ENCODE measurements around the gene TRIP10. TPM values are rescaled to one million over a fixed set of nuclear protein-coding genes. Genes with fewer than 3 reads are reported as not detected.
A peak's percentile ranks its signal among the peaks of the same experiment; 100 is the strongest.

The TRIP10 gene
- total RNA-seq, 1 experiment from 2014 or later: 58.3 TPM

DNA sequence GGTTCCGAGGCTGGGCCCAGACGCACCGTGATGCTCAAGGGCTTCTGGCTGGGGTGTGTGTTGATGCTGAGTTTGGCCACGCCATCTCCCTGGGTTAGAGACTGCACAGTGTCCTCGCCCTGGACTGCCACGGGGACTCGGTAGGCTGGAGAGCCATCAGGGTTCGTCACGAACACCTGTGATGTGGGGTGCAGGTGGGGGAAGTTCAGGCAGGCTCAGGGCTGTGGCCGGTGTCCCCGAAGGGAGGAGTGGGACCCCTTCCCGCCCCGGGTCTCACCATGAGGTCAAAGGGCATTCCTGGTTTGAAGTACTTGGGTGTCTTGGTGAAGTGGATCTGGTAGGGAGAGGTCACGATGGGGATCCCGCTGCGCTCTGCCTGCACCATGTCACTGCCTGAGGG lies 27.2 kb upstream of the TRIP10 start:
- no peak for DNase-seq (ENCODE audit: low spot score)

- no peak for DNase-seq (ENCODE audit: low spot score)
Observed at GRCh38 chr19:6712692-6713670, 26.5 kb upstream of the TRIP10 start.

DNA sequence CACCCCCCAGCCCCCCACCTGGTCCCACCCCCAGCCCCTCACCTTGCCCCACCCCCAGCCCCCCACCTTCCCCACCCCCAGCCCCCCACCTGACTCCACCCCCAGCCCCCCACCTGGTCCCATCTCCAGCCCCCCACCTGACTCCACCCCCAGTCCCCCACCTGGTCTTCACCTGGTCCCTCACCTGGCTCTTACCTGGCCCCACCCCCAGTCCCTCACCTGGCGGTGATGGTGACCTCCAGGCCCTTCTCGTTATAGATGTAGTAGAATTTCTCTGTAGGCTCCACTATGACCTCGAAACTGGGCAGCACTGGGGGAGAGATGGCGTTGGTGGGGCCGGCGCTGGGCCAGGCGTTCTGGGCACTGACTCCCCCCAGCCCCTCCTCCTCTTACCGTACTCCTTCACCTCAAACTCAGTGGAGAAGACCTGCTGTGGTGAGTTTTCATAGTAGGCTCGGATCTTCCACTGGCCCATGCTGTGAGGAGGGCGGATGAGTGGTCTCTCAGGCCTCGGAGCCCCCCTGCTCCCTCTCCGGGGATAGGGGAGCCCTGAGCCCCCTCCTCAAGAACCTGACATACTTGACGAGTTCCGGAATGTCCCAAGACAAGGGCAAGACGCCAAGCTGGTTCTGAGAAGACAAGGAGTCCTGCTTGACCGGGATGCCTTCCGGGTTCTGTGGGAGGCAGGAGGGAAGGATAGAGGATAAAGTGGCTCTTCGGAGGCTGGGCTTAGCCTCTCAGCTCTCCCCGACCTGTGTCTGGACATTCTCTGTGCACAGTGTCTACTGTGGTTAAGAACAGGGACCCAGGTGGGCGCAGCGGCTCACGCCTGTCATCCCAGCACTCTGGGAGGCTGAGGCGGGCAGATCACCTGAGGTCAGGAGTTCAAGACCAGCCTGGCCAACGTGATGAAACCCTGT lies 25.4 kb upstream of the TRIP10 start:
- DNase-seq (ENCODE audit: low spot score): no peak

- no peak for DNase-seq (ENCODE audit: low spot score)
Observed at GRCh38 chr19:6714749-6715555, 24.5 kb upstream of the TRIP10 start.

GRCh38 chr19:6716610-6716970 lies 22.9 kb upstream of the TRIP10 start:
- DNase-seq (ENCODE audit: low spot score): no peak

GRCh38 chr19:6717036-6717435 lies 22.4 kb upstream of the TRIP10 start:
- DNase-seq (ENCODE audit: low spot score): no peak

DNA sequence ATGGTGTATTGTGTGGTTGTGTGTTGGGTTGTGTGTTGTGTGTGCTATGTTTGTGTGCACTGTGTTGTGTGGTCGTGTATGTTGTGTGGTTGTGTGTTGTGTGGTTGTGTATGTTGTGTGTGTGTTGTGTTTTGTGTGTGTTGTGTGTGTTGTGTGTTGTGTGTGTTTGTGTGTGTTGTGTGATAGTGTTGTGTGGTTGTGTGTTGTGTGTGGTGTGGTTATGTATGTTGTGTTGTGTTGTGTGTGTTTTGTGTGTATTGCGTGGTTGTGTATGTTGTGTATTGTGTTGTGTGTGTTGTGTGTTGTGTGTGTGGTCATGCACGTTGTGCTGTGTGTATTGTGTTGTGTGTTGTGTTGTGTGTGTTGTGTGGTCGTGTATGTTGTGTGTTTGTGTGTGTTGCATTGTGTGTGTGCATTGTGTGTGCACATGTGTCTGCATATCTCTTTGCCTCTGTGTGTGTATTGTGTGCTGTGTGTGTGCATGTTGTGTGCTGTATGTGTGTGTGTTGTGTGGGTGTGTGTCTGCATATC lies 22.0 kb upstream of the TRIP10 start:
- DNase-seq (ENCODE audit: low spot score): no peak

DNA sequence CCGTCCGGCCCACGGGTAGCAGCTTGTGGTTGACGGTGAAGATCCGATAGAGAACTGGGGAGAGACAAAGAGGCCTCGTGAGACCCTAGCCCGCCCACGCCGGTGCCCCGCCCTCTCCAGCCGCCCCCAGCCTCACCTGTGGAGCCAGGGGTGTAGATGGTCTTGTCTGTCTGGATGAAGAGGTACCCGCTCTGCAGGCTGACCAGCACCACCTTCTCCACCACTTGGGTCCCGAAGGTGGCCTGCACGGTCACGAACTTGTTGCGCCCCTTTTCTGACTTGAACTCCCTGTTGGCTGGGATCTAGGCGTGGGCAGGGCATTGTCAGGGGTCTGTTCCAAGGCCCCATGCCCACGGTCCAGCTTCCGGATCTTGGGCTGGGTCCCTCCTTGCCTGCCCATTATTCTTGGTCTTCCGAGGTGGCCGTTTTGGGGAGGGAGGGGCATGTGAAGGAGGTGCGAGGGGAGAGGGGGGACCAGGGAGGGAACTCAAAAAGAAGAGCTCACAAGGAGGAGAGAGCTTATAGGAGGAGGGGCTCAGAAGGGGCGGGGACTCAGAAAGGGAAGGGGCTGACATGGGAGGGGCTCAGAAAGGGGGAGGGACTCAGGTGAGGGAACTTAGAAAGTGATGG lies 21.3 kb upstream of the TRIP10 start:
- no peak for DNase-seq (ENCODE audit: low spot score)

GRCh38 chr19:6718741-6719539 lies 20.5 kb upstream of the TRIP10 start:
- DNase-seq (ENCODE audit: low spot score): no peak

- no peak for DNase-seq (ENCODE audit: low spot score)
Observed at GRCh38 chr19:6719540-6719861, 20.0 kb upstream of the TRIP10 start.

DNA sequence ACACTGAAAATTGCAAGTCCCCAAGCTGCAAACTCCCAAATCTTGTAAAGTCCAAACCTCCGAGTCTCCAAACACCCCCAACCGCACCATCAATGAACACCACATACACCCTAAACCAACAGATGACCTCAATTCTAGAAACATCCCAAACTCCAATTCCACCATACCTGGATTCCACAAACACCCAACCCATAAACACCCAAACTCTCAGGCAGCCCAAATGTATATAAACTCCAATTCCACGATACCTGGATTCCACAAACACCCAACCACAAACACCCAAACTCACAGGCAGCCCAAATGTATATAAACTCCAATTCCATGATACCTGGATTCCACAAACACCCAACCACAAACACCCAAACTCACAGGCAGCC lies 19.5 kb upstream of the TRIP10 start:
- DNase-seq (ENCODE audit: low spot score): no peak

DNA sequence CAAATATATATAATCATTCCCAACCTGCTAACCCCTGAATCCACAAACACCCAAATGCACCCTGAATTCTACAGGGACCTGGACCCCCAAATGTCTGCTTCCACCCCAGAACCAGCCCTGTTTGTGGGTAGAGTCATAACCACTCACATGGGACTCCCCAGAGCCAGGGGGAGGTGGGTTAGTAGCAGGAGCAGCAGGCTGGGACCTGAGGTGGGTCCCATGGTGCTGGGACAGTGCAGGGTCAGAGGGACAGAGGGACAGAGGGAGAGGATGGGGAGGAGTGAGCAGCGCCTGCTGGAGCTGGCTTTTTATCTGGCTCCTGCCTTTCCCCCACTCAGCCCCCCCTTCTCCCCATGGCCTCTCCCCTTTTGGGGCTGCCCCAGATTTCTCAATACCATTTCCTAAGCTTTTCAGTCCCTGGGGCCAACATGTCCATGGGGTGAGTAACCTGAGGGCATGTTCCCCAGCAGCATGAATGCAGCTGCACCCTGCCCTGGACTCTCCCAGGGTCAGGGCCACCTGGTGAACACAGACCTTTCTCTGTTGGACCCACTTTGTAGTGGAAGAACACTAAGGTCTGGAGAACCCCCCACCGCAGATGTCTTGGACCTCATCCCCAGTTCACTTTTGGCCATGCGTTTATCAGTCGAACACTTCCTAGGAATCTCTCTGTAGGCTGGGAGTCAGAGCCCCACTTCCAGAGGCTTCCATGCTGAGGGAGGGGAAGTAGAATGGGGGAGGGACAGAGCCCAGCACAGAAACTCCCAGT lies 18.9 kb upstream of the TRIP10 start, which contains the start of gene C3:
Gene C3, minus strand, starts transcription at position 282 of the 769 bp plus-strand sequence. Its CDS starts 61 bp downstream, at position 221.
- DNase-seq (ENCODE audit: low spot score): no peak

DNA sequence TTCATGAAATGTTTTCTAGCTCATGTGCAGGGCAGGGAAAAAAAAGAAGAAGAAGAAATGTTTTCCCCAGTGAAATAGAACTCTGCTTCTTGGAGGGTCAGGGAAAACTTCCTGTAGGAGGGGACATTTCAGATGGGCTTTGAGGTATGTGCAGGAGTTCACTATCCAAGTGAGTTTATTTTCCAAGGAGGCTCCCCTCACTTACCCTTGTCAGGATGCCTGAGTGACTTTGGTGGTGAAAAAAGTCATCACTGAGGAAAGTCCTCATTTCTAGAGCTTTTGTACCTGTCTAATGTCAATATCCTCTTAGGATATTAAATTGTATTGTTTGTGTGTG lies 18.4 kb upstream of the TRIP10 start:
- DNase-seq (ENCODE audit: low spot score): no peak

DNA sequence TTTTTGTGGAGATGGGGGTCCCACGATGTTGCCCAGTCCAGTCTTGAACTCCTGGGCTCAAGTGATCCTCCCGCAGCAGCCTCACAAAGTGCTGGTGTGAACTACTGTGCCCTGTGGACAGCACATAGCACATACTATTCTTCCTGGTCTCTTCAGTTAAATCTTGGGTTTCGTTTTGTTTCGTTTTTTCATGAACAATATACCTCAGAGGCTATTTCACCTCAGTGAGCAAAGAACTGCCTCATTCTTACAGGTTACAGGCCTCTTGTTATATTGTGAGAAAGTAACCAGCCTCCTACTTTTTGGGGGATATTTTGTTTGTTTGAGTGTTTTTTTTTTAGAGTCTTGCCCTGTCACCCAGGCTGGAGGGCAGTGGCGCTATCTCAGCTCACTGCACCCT lies 17.7 kb upstream of the TRIP10 start:
- DNase-seq (ENCODE audit: low spot score): no peak

- peak; percentile 51 for DNase-seq (ENCODE audit: low spot score)
Observed at GRCh38 chr19:6723108-6723618, 16.3 kb upstream of the TRIP10 start.

- no peak for DNase-seq (ENCODE audit: low spot score)
Observed at GRCh38 chr19:6723738-6724137, 15.7 kb upstream of the TRIP10 start.

GRCh38 chr19:6724631-6725492 lies 14.6 kb upstream of the TRIP10 start:
- no peak for DNase-seq (ENCODE audit: low spot score)

GRCh38 chr19:6725513-6726231 lies 13.8 kb upstream of the TRIP10 start:
- DNase-seq (ENCODE audit: low spot score): no peak
